ENCODE measurements around the gene CD96. TPM values are rescaled to one million over a fixed set of nuclear protein-coding genes. Genes with fewer than 3 reads are reported as not detected.
A peak's percentile ranks its signal among the peaks of the same experiment; 100 is the strongest.
"Not testable (repeated sequence)": the region's sequence is repeated elsewhere in the genome, so short reads cannot be mapped to it uniquely, and the experiment has no call there.

Gene CD96
- total RNA-seq (2014; rRNA removed; shearing (Covaris generic)), result 3.0 and 3.9 TPM in 2 replicates

- peak; percentile 66 for DNase-seq (ENCODE audit: low spot score)
Observed at GRCh38 chr3:111541911-111542483, at the start of gene CD96. TSS of gene CD96 (plus strand) at chr3:111542197. CDS start at chr3:111542249, 52 bp downstream.

GRCh38 chr3:111493276-111493675 is 48.7 kb upstream of the CD96 start:
- DNase-seq (ENCODE audit: low spot score), result no peak

GRCh38 chr3:111496894-111497559 is 45.0 kb upstream of the CD96 start:
- DNase-seq (ENCODE audit: low spot score), result no peak

GRCh38 chr3:111498022-111498421 is 44.0 kb upstream of the CD96 start:
- no peak for DNase-seq (ENCODE audit: low spot score)

- DNase-seq (ENCODE audit: low spot score), result no peak
Observed at GRCh38 chr3:111506435-111506834, 35.6 kb upstream of the CD96 start.

- DNase-seq (ENCODE audit: low spot score), result no peak
Observed at GRCh38 chr3:111509308-111509707, 32.7 kb upstream of the CD96 start.

- peak; percentile 21 for DNase-seq (ENCODE audit: low spot score)
Observed at GRCh38 chr3:111517801-111518200, 24.2 kb upstream of the CD96 start.

- no peak for DNase-seq (ENCODE audit: low spot score)
Observed at GRCh38 chr3:111519178-111519855, 22.7 kb upstream of the CD96 start.

GRCh38 chr3:111521891-111522290 is 20.1 kb upstream of the CD96 start:
- DNase-seq (ENCODE audit: low spot score), result no peak

- DNase-seq (ENCODE audit: low spot score), result not testable (repeated sequence)
Observed at GRCh38 chr3:111524486-111524885, 17.5 kb upstream of the CD96 start.

GRCh38 chr3:111531446-111531845 is 10.6 kb upstream of the CD96 start:
- DNase-seq (ENCODE audit: low spot score), result no peak

- peak; percentile 22 for DNase-seq (ENCODE audit: low spot score)
Observed at GRCh38 chr3:111534701-111535100, 7.3 kb upstream of the CD96 start.

GRCh38 chr3:111538111-111538510 is 3.9 kb upstream of the CD96 start:
- no peak for DNase-seq (ENCODE audit: low spot score)

- DNase-seq (ENCODE audit: low spot score), result peak; percentile 21
Observed at GRCh38 chr3:111538681-111539083, 3.3 kb upstream of the CD96 start.

GRCh38 chr3:111539351-111540331 is 2.4 kb upstream of the CD96 start:
- peak; percentile 71 for DNase-seq (ENCODE audit: low spot score)

GRCh38 chr3:111541391-111541790 is 606 bp upstream of the CD96 start:
- no peak for DNase-seq (ENCODE audit: low spot score)

- DNase-seq (ENCODE audit: low spot score), result no peak
Observed at GRCh38 chr3:111542611-111543300, 759 bp downstream of the CD96 start.

- DNase-seq (ENCODE audit: low spot score), result no peak
Observed at GRCh38 chr3:111545349-111545748, 3.4 kb downstream of the CD96 start.

- DNase-seq (ENCODE audit: low spot score), result no peak
Observed at GRCh38 chr3:111547631-111548030, 5.6 kb downstream of the CD96 start.

- no peak for DNase-seq (ENCODE audit: low spot score)
Observed at GRCh38 chr3:111548092-111548491, 6.1 kb downstream of the CD96 start.

GRCh38 chr3:111548756-111549155 is 6.8 kb downstream of the CD96 start:
- DNase-seq (ENCODE audit: low spot score), result no peak
